GM12878 (cell line): ENCODE data around the gene CD300A. TPM values are rescaled to one million over a fixed set of nuclear protein-coding genes. Genes with fewer than 3 reads are reported as not detected.

ENCODE experiments used
- ATAC-seq: fragments of 200-7000 bp; cut with Tn5 transposase; 3 replicates; pipeline ENCODE4 v1.9.1; 2020; ENCODE audit warnings: mild to moderate bottlenecking, moderate library complexity
- BruUV-seq: library from RNA; stranded (reverse); fragments of 400-500 nt; replicated peaks from 2 replicates; lab custom pipeline; 2021; lab: Mats Ljungman, UMichigan
- CTCF ChIA-PET: fragments of 300-600 bp; sonication (Branson Sonifier 250); formaldehyde crosslinking; extraction: SDS; loops from one replicate; lab custom pipeline; 2021; ENCODE audit warnings: inconsistent platforms; lab: Yijun Ruan, JAX
- POLR2A ChIA-PET: fragments of 350-600 bp; formaldehyde crosslinking; extraction: SDS; loops from one replicate; lab custom pipeline; 2021; ENCODE audit warnings: inconsistent platforms; lab: Charles Lee
- RAD21 ChIA-PET: fragments of 300-600 bp; sonication (Branson Sonifier 250); formaldehyde crosslinking; loops from one replicate; lab custom pipeline; 2023; ENCODE audit warnings: antibody characterized with exemption; ENCODE audit not compliant: unreplicated experiment; lab: Charles Lee
- SMC1A ChIA-PET: fragments of 300-600 bp; sonication (Branson Sonifier 250); formaldehyde crosslinking; loops from one replicate; lab custom pipeline; 2023; ENCODE audit not compliant: unreplicated experiment, uncharacterized antibody; lab: Charles Lee
- DNase-seq: peaks from one replicate; pipeline ENCODE4 v3.0.0-alpha.2; 2011; ENCODE audit warnings: low read depth, low spot score
- FAIRE-seq: peaks from 3 replicates; lab custom pipeline; 2011; peaks lifted over from hg19 to GRCh38; lab: Jason Lieb, UNC
- H2AFZ ChIP-seq: 2 replicates; pipeline ENCODE4 v1.6.0; 2011; ENCODE audit warnings: low read depth, low read length, control low read depth; ENCODE audit not compliant: control insufficient read depth
- H3K27ac ChIP-seq: 2 replicates; pipeline ENCODE4 v1.5.1; 2011; ENCODE audit warnings: control low read depth; ENCODE audit not compliant: control insufficient read depth, insufficient read depth
- H3K27me3 ChIP-seq, 2 experiments: replicated peaks in 1 of 2; 2 replicates each; pipeline versions ENCODE4 v1.6.0 to v1.6.1; 2011; ENCODE audit warnings: low read length in 1 of 2; ENCODE audit not compliant: control insufficient read depth in 2 of 2, insufficient read depth in 2 of 2
- H3K36me3 ChIP-seq, 2 experiments: 2 replicates each; pipeline ENCODE4 v1.5.1; 2011; ENCODE audit warnings: low read length in 1 of 2; ENCODE audit not compliant: control insufficient read depth in 2 of 2, insufficient read depth in 2 of 2
- H3K4me1 ChIP-seq: 2 replicates; pipeline ENCODE4 v1.6.1; 2011; ENCODE audit warnings: mild to moderate bottlenecking, low read length, moderate library complexity, mixed read lengths; ENCODE audit not compliant: control insufficient read depth, insufficient read depth
- H3K4me2 ChIP-seq: 2 replicates; pipeline ENCODE4 v1.6.0; 2011; ENCODE audit warnings: control low read depth; ENCODE audit not compliant: control insufficient read depth, insufficient read depth
- H3K4me3 ChIP-seq: fragments of 200-600 bp; sonication (generic); 2 replicates; pipeline ENCODE4 v1.5.1; 2016
- H3K79me2 ChIP-seq: 2 replicates; pipeline ENCODE4 v1.6.0; 2011; ENCODE audit warnings: low read length; ENCODE audit not compliant: control insufficient read depth, insufficient read depth
- H3K9ac ChIP-seq: 2 replicates; pipeline ENCODE4 v1.8.0; 2011; ENCODE audit warnings: low read length, control low read depth, mixed read lengths; ENCODE audit not compliant: control insufficient read depth, insufficient read depth
- H3K9me3 ChIP-seq: replicated peaks from 3 replicates; pipeline ENCODE4 v1.5.1; 2011; ENCODE audit warnings: mild to moderate bottlenecking, low read length; ENCODE audit not compliant: control insufficient read depth, insufficient read depth
- H4K20me1 ChIP-seq: 2 replicates; pipeline ENCODE4 v1.6.0; 2011; ENCODE audit not compliant: control insufficient read depth, insufficient read depth
- PAX8 ChIP-seq: fragments of 450-650 bp; IDR thresholded peaks from 2 replicates; pipeline ENCODE4 v1.6.1; 2017; ENCODE audit warnings: mild to moderate bottlenecking, moderate library complexity
- RBBP5 ChIP-seq: fragments of 200-600 bp; sonication (generic); conservative IDR thresholded peaks from 2 replicates; pipeline ENCODE4 v1.6.1; 2016
- SMAD1 ChIP-seq: fragments of 450-650 bp; IDR thresholded peaks from 2 replicates; pipeline ENCODE4 v1.6.1; 2018; ENCODE audit warnings: mild to moderate bottlenecking, low read depth; ENCODE audit not compliant: partially characterized antibody
- TAF1 ChIP-seq: IDR thresholded peaks from 2 replicates; pipeline ENCODE4 v1.6.1; 2011; ENCODE audit warnings: mild to moderate bottlenecking, low read depth, low read length, borderline replicate concordance
- ZBED1 ChIP-seq: IDR thresholded peaks from 2 replicates; pipeline ENCODE4 v1.6.1; 2016; ENCODE audit warnings: borderline replicate concordance
- ZNF207 ChIP-seq: fragments of 450-650 bp; IDR thresholded peaks from 2 replicates; pipeline ENCODE4 v1.6.1; 2014; ENCODE audit warnings: antibody characterized with exemption, mild to moderate bottlenecking, borderline replicate concordance
- WGBS: methylation state at CpG from one replicate; pipeline ENCODE4 v1.1.6; 2016; ENCODE audit warnings: low lambda C conversion rate; ENCODE audit not compliant: insufficient replicate concordance, insufficient coverage; ENCODE audit errors: missing lambda C conversion rate; 5-methylcytosine and 5-hydroxymethylcytosine counted together
- in situ Hi-C: fragments of 300-500 bp; cut with MboI; formaldehyde crosslinking; loops from 9 replicates; pipeline ENCODE4 v1.14.3; 2018; ENCODE audit warnings: mixed read lengths
- intact Hi-C: fragments of 100-400 bp; cut with micrococcal nuclease; formaldehyde crosslinking; loops from one replicate; pipeline ENCODE4 v1.14.2; 2022; ENCODE audit not compliant: unreplicated experiment
- polyA plus RNA-seq, 11 experiments: library from polyadenylated mRNA; depleted of rRNA in 4 of 11; unstranded in 6 of 11; stranded (reverse) in 5 of 11; fragments of >200 nt; fragmentation: Nextera tagmentation in 4 of 11; fragmentation: Illumina TruSeq in 1 of 11; extraction: Ambion mirVana in 4 of 11; extraction: Trizol in 1 of 11; gene quantifications; 1 replicate in 1 of 11; 2 replicates in 10 of 11; pipeline versions ENCODE4 v1.2.1 to v1.2.3, GENCODE V29; 2011 to 2016; ENCODE audit warnings: inconsistent platforms in 2 of 11, missing spikeins in 2 of 11, low read depth in 1 of 11
- total RNA-seq, 4 experiments: library from RNA; depleted of rRNA in 3 of 4; stranded (reverse); fragments of >200 nt in 3 of 4; fragmentation: Illumina TruSeq in 1 of 4; extraction: Trizol in 1 of 4; gene quantifications; 2 replicates each; pipeline versions ENCODE4 v1.2.1 to v1.2.3, GENCODE V29; 2013 to 2021
- TF ChIP-seq, protein P1 (sequence below): IDR thresholded peaks from 2 replicates; pipeline ENCODE4 v1.6.1; 2011; ENCODE audit warnings: low read depth, low read length, improper control_type of control experiment, borderline replicate concordance

CD300A gene
- total and polyA plus RNA-seq, 10 of the 15 experiments (the other 5 are each of a cell fraction or from before 2014, with no cell fraction given) = 10.6 to 128 (median 36.1) TPM

DNA sequence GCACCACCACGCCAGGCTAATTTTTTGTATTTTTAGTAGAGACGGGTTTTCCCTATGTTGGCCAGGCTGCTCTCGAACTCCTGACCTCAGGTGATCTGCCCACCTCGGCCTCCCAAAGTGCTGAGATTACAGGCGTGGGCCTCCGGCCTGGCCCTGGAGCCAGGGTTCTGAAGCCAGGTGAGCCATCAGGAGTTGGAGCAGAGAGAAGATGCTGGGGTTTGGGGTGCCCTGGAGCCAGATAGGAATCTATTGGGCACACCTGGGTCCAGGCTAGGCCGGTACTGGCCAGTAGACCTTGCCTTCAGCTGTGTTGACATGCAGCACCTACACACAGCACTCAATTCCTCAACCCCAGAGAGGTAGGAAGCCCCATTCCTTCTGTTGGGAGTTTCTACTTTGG lies 5.4 kb upstream of the CD300A start:
- no peak for DNase-seq
- no peak overlapping the region for H3K9ac ChIP-seq
- no TSS peak for BruUV-seq
- 90% methylated on average over 7 of the region's 7 CpGs for WGBS
- no peak overlapping the region for H3K27ac ChIP-seq
- RAD21 ChIA-PET = interaction anchor here (0.6 to 1.9 kb wide), 7 partner anchors 9 to 71 kb away, joined by 3 to 16 read pairs (median 3); partner anchors contain the start of gene CD300LB
- POLR2A ChIA-PET = interaction anchor here (0.6 to 1.0 kb wide), 5 partner anchors 9 to 516 kb away, joined by 3 to 7 read pairs (median 3); no protein-coding TSS in a partner anchor
- peaks cover 37% of the 10 kb centered on the region for H3K4me1 ChIP-seq
- no peak overlapping the region for H3K4me2 ChIP-seq
- no peaks in the 10 kb centered on the region for H3K9me3 ChIP-seq
- H4K20me1 ChIP-seq = no peaks in the 10 kb centered on the region
- intact Hi-C loops (no loop called here), in situ Hi-C loops (no loop called here)
- H3K27me3 ChIP-seq = no peaks in the 10 kb centered on the region
- no peak for ATAC-seq
- no peak for TF ChIP-seq RBBP5
- no peak for TF ChIP-seq ZBED1
- TF ChIP-seq ZNF207 = no peak
- TF ChIP-seq, protein P1, sequence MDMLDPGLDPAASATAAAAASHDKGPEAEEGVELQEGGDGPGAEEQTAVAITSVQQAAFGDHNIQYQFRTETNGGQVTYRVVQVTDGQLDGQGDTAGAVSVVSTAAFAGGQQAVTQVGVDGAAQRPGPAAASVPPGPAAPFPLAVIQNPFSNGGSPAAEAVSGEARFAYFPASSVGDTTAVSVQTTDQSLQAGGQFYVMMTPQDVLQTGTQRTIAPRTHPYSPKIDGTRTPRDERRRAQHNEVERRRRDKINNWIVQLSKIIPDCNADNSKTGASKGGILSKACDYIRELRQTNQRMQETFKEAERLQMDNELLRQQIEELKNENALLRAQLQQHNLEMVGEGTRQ = no peak
- no peak for TF ChIP-seq TAF1
- no peaks in the 10 kb centered on the region for H3K36me3 ChIP-seq
- H2AFZ ChIP-seq = no peak overlapping the region
- CTCF ChIA-PET = interaction anchor here (0.8 to 10.5 kb wide), 11 partner anchors 7 to 162 kb away, joined by 3 to 314 read pairs (median 5); partner anchors contain the start of gene GPR142
- H3K4me3 ChIP-seq = no peak overlapping the region
- FAIRE-seq = no peak
- peaks cover 16% of the 10 kb centered on the region for H3K79me2 ChIP-seq
- SMC1A ChIA-PET = interaction anchor here (0.7 to 2.8 kb wide), 11 partner anchors 9 to 92 kb away, joined by 3 to 11 read pairs (median 4); no protein-coding TSS in a partner anchor

DNA sequence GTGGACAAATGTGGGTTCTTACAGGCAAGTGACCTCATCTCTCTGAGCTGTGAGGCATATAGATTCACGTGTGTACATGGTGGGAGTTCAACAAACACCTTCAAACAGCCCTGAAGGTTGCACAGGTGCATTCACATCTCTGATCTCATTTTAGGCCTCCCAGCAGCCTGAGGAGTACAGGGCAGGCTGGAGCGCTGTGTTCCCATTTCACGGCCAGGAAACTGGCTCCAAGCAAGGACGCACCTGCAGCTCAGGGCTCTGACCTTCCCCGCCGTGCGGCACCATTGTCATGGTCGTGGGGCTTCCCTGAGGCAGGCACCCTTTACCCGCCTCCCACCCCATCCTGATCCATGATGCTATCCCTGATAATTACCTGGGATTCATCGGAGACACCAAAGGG lies 4.8 kb upstream of the CD300A start:
- 78% methylated on average over 10 of the region's 10 CpGs for WGBS
- H3K4me3 ChIP-seq = no peak overlapping the region
- ChIA-PET SMC1A (interaction anchor here (0.7 to 2.8 kb wide), 8 partner anchors 8 to 93 kb away, joined by 3 to 11 read pairs (median 4); no protein-coding TSS in a partner anchor), CTCF (interaction anchor here (1.2 to 10.5 kb wide), 4 partner anchors 11 to 93 kb away, joined by 3 to 314 read pairs (median 12); partner anchors contain the start of gene GPR142)
- H3K27ac ChIP-seq = no peak overlapping the region
- BruUV-seq = no TSS peak
- DNase-seq (no peak), ATAC-seq (no peak)
- in situ Hi-C loops = no loop called here
- TF ChIP-seq SMAD1 = no peak
- TF ChIP-seq PAX8 = no peak
- TF ChIP-seq, all 136 proteins: peak for 0
- Histone ChIP-seq H2AFZ (no peak overlapping the region), H3K9ac (no peak overlapping the region), H3K27me3 (no peaks in the 10 kb centered on the region), H3K79me2 (peaks cover 22% of the 10 kb centered on the region), H3K4me2 (no peak overlapping the region), H4K20me1 (no peaks in the 10 kb centered on the region), H3K9me3 (no peaks in the 10 kb centered on the region), H3K4me1 (peaks cover 37% of the 10 kb centered on the region), H3K36me3 (no peaks in the 10 kb centered on the region)
- RAD21 ChIA-PET = interaction anchor here (1.4 to 1.9 kb wide), 2 partner anchors 26 to 71 kb away, joined by 3 to 16 read pairs; partner anchors contain the start of gene CD300LB
- intact Hi-C loops = no loop called here
- POLR2A ChIA-PET = interaction anchor here (0.7 to 1.0 kb wide), 3 partner anchors 8 to 515 kb away, joined by 3 read pairs; no protein-coding TSS in a partner anchor
- FAIRE-seq = no peak
